AG09319 (cell line): ENCODE measurements around the gene PITPNC1.
"Not testable (repeated sequence)": the region's sequence is repeated elsewhere in the genome, so short reads cannot be mapped to it uniquely, and the experiment has no call there.

Experiments used
- DNase-seq: peaks from one replicate; pipeline ENCODE4 v3.0.0-alpha.2; 2010; ENCODE audit warnings: low read depth; ENCODE audit errors: extremely low read depth
- CTCF ChIP-seq: IDR thresholded peaks from 2 replicates; pipeline ENCODE4 v1.5.1; 2011; ENCODE audit warnings: low read depth, mild to moderate bottlenecking, inconsistent platforms, low read length, moderate library complexity

Gene PITPNC1

GRCh38 chr17:67493812-67494211 is 116.7 kb downstream of the PITPNC1 start:
- DNase-seq = no peak
- TF ChIP-seq CTCF = no peak

- not testable (repeated sequence) for DNase-seq
Measured at GRCh38 chr17:67495534-67495933, 118.5 kb downstream of the PITPNC1 start.

GRCh38 chr17:67496286-67496685 is 119.2 kb downstream of the PITPNC1 start:
- DNase-seq = no peak
- no peak for TF ChIP-seq CTCF

- no peak for DNase-seq
- no peak for TF ChIP-seq CTCF
Measured at GRCh38 chr17:67499685-67500084, 122.6 kb downstream of the PITPNC1 start.

GRCh38 chr17:67500261-67500660 is 123.2 kb downstream of the PITPNC1 start:
- TF ChIP-seq CTCF = no peak
- DNase-seq = no peak

GRCh38 chr17:67500677-67501300 is 123.7 kb downstream of the PITPNC1 start:
- no peak for DNase-seq
- TF ChIP-seq CTCF = no peak

- DNase-seq = no peak
- no peak for TF ChIP-seq CTCF
Measured at GRCh38 chr17:67502151-67502550, 125.1 kb downstream of the PITPNC1 start.

- no peak for DNase-seq
- TF ChIP-seq CTCF = no peak
Measured at GRCh38 chr17:67503184-67503583, 126.1 kb downstream of the PITPNC1 start.
